HepG2 (cell line): ENCODE data around the gene NT5DC1. TPM values are rescaled to one million over a fixed set of nuclear protein-coding genes. Genes with fewer than 3 reads are reported as not detected.

Experiments used
- ATAC-seq: fragments of 200-7000 bp; cut with Tn5 transposase; 3 replicates; pipeline ENCODE4 v1.9.1; 2020; ENCODE audit warnings: mild to moderate bottlenecking, moderate library complexity
- BruUV-seq: library from RNA; stranded (reverse); fragments of 400-500 nt; replicated peaks from 2 replicates; lab custom pipeline; 2021; lab: Mats Ljungman, UMichigan
- CTCF ChIA-PET: fragments of 300-600 bp; formaldehyde crosslinking; extraction: SDS; loops from one replicate; lab custom pipeline; 2021; ENCODE audit warnings: low total read pairs, inconsistent platforms, low intra/inter-chr PET ratio; lab: Yijun Ruan, JAX
- POLR2A ChIA-PET: fragments of 350-600 bp; sonication (Branson Sonifier 250); formaldehyde crosslinking; loops from one replicate; lab custom pipeline; 2020; ENCODE audit warnings: antibody characterized with exemption, inconsistent platforms; lab: Yijun Ruan, JAX
- DNase-seq: peaks from one replicate; pipeline ENCODE4 v3.0.0-alpha.2; 2015; ENCODE audit warnings: low spot score
- FAIRE-seq: peaks from 3 replicates; lab custom pipeline; 2011; peaks lifted over from hg19 to GRCh38; lab: Jason Lieb, UNC
- H2AFZ ChIP-seq: one replicate; pipeline ENCODE4 v1.6.1; 2011; ENCODE audit warnings: low read length, inconsistent platforms
- H3K27ac ChIP-seq: fragments of 300-600 bp; 3 replicates; pipeline ENCODE4 v1.8.0; 2011; ENCODE audit warnings: mixed run types, mild to moderate bottlenecking, mixed read lengths, low read length, inconsistent platforms; ENCODE audit not compliant: insufficient read depth; ENCODE audit errors: extremely low read length
- H3K27me3 ChIP-seq, 2 experiments: fragments of 200-600 bp in 1 of 2; 2 replicates in 1 of 2; 3 replicates in 1 of 2; pipeline versions ENCODE4 v1.6.0 to v1.8.0; 2011; ENCODE audit warnings: low read length in 2 of 2, mild to moderate bottlenecking in 2 of 2, moderate library complexity in 2 of 2, inconsistent platforms in 1 of 2; ENCODE audit not compliant: insufficient read depth in 2 of 2, control insufficient read depth in 1 of 2
- H3K36me3 ChIP-seq, 2 experiments: fragments of 200-600 bp in 1 of 2; replicated peaks in 1 of 2; 2 replicates in 1 of 2; 3 replicates in 1 of 2; pipeline versions ENCODE4 v1.5.1 to v1.8.0; 2011; ENCODE audit warnings: low read length in 2 of 2, inconsistent platforms in 1 of 2; ENCODE audit not compliant: insufficient read depth in 2 of 2, control insufficient read depth in 1 of 2
- H3K4me1 ChIP-seq: 2 replicates; pipeline ENCODE4 v1.5.1; 2012; ENCODE audit warnings: low read length, inconsistent platforms; ENCODE audit not compliant: insufficient read depth
- H3K4me2 ChIP-seq: 2 replicates; pipeline ENCODE4 v1.6.0; 2011; ENCODE audit warnings: low read depth, low read length, inconsistent platforms
- H3K4me3 ChIP-seq, 3 experiments: fragments of 200-600 bp in 1 of 3; sonication (generic), shearing (Covaris generic) in 1 of 3; replicated peaks in 1 of 3; 2 replicates each; pipeline ENCODE4 v1.5.1; 2011 to 2016; ENCODE audit warnings: low read length in 3 of 3, inconsistent platforms in 2 of 3, low read depth in 2 of 3, mild to moderate bottlenecking in 2 of 3, control low read depth in 1 of 3, mixed read lengths in 1 of 3; ENCODE audit not compliant: insufficient read depth in 1 of 3
- H3K79me2 ChIP-seq: one replicate; pipeline ENCODE4 v1.6.1; 2011; ENCODE audit warnings: low read length, inconsistent platforms; ENCODE audit not compliant: insufficient read depth
- H3K9ac ChIP-seq: 2 replicates; pipeline ENCODE4 v1.6.0; 2011; ENCODE audit warnings: mild to moderate bottlenecking, low read depth, low read length, inconsistent platforms; ENCODE audit not compliant: insufficient read depth
- H3K9me3 ChIP-seq: 2 replicates; pipeline ENCODE4 v1.5.1; 2012; ENCODE audit warnings: mild to moderate bottlenecking, low read length
- H4K20me1 ChIP-seq: 2 replicates; pipeline ENCODE4 v1.6.0; 2011; ENCODE audit warnings: inconsistent platforms, mild to moderate bottlenecking, low read length, moderate library complexity; ENCODE audit not compliant: insufficient read depth
- ARHGAP35 ChIP-seq: sonication (generic); formaldehyde crosslinking; IDR thresholded peaks from 2 replicates; pipeline ENCODE4 v1.9.0; 2022; ENCODE audit warnings: mild to moderate bottlenecking, inconsistent platforms, moderate library complexity, missing genetic modification reagents, borderline replicate concordance
- ELF3 ChIP-seq: IDR thresholded peaks from 2 replicates; pipeline ENCODE4 v1.6.1; 2016; ENCODE audit warnings: missing genetic modification reagents, missing compliant biosample characterization
- ETV6 ChIP-seq: sonication (generic); formaldehyde crosslinking; conservative IDR thresholded peaks from 2 replicates; pipeline ENCODE4 v1.4.0; 2020; ENCODE audit warnings: missing genetic modification reagents
- FOXO1 ChIP-seq: sonication (generic); formaldehyde crosslinking; IDR thresholded peaks from 2 replicates; pipeline ENCODE4 v1.4.0; 2020; ENCODE audit warnings: missing genetic modification reagents
- MAFG ChIP-seq: sonication (generic); formaldehyde crosslinking; IDR thresholded peaks from 2 replicates; pipeline ENCODE4 v1.5.1; 2020; ENCODE audit warnings: mild to moderate bottlenecking, missing genetic modification reagents
- MIER3 ChIP-seq: IDR thresholded peaks from 2 replicates; pipeline ENCODE4 v1.6.1; 2016; ENCODE audit warnings: missing compliant biosample characterization, borderline replicate concordance
- PAWR ChIP-seq: sonication (generic); formaldehyde crosslinking; IDR thresholded peaks from 2 replicates; pipeline ENCODE4 v1.4.0; 2020; ENCODE audit warnings: missing genetic modification reagents, mild to moderate bottlenecking, borderline replicate concordance
- TEAD2 ChIP-seq: sonication (generic); formaldehyde crosslinking; IDR thresholded peaks from 2 replicates; pipeline ENCODE4 v1.9.0; 2021; ENCODE audit warnings: missing genetic modification reagents
- ZBTB26 ChIP-seq: IDR thresholded peaks from 2 replicates; pipeline ENCODE4 v1.6.1; 2016; ENCODE audit warnings: missing compliant biosample characterization, missing genetic modification reagents, borderline replicate concordance
- ZFX ChIP-seq: sonication (generic); formaldehyde crosslinking; IDR thresholded peaks from 2 replicates; pipeline ENCODE4 v1.4.0; 2020; ENCODE audit warnings: mild to moderate bottlenecking, low read depth, missing genetic modification reagents, moderate library complexity
- ZNF556 ChIP-seq: sonication (generic); formaldehyde crosslinking; IDR thresholded peaks from 2 replicates; pipeline ENCODE4 v1.4.0; 2020; ENCODE audit warnings: mild to moderate bottlenecking, missing genetic modification reagents, borderline replicate concordance
- ZNF598 ChIP-seq: sonication (generic); formaldehyde crosslinking; IDR thresholded peaks from 2 replicates; pipeline ENCODE4 v1.5.1; 2020; ENCODE audit warnings: mild to moderate bottlenecking, missing genetic modification reagents, borderline replicate concordance
- ZNF766 ChIP-seq: sonication (generic); formaldehyde crosslinking; IDR thresholded peaks from 2 replicates; pipeline ENCODE4 v1.5.0; 2020; ENCODE audit warnings: missing genetic modification reagents, borderline replicate concordance
- WGBS: methylation state at CpG from one replicate; pipeline ENCODE4 v1.1.6; 2017; ENCODE audit warnings: low lambda C conversion rate; 5-methylcytosine and 5-hydroxymethylcytosine counted together
- in situ Hi-C: cut with HindIII; loops from 2 replicates; pipeline ENCODE4 v1.10.0; 2017; ENCODE audit warnings: low pct_unique_long_range_greater_than_20kb; ENCODE audit not compliant: extremely low pct_ligation_motif_present
- intact Hi-C: fragments of 100-400 bp; cut with micrococcal nuclease; formaldehyde crosslinking; loops from one replicate; pipeline ENCODE4 v1.10.0; 2022; ENCODE audit not compliant: unreplicated experiment
- polyA plus RNA-seq, 8 experiments: library from polyadenylated mRNA; depleted of rRNA in 3 of 8; stranded (reverse) in 7 of 8; unstranded in 1 of 8; fragments of >200 nt; fragmentation: Illumina TruSeq in 4 of 8; extraction: Trizol in 4 of 8; gene quantifications; 2 replicates each; pipeline versions ENCODE4 v1.2.1 to v1.2.3, GENCODE V29; 2011 to 2016; ENCODE audit warnings: low read depth in 4 of 8, missing spikeins in 1 of 8, mixed read lengths in 1 of 8; ENCODE audit not compliant: insufficient read depth in 1 of 8
- total RNA-seq, 5 experiments: library from RNA; depleted of rRNA; stranded (reverse); fragments of >200 nt; fragmentation: Illumina TruSeq; extraction: Trizol; gene quantifications; 2 replicates each; pipeline ENCODE4 v1.2.3, GENCODE V29; 2016; ENCODE audit warnings: low read depth in 1 of 5
- TF ChIP-seq, protein P1 (sequence below): sonication (generic); formaldehyde crosslinking; IDR thresholded peaks from 2 replicates; pipeline ENCODE4 v1.5.1; 2020; ENCODE audit warnings: mild to moderate bottlenecking, missing genetic modification reagents, moderate library complexity

Gene NT5DC1
- total and polyA plus RNA-seq, 2 of the 13 experiments (the other 11 are each of a cell fraction or from before 2014, with no cell fraction given), result 27.0 to 56.1 TPM

- no peak overlapping the region for H3K27ac ChIP-seq
- TF ChIP-seq TEAD2 (no peak), ZFX (CRISPR knock-in tag) (no peak), ZNF598 (CRISPR knock-in tag) (no peak), ZNF556 (CRISPR knock-in tag) (no peak), ZBTB26 (CRISPR knock-in tag) (no peak), FOXO1 (CRISPR knock-in tag) (no peak), ARHGAP35 (CRISPR knock-in tag) (no peak), ETV6 (no peak), ELF3 (CRISPR knock-in tag) (no peak), MIER3 (CRISPR knock-in tag) (no peak), ZNF766 (CRISPR knock-in tag) (no peak), MAFG (CRISPR knock-in tag) (no peak), PAWR (CRISPR knock-in tag) (no peak)
- TF ChIP-seq, protein P1, sequence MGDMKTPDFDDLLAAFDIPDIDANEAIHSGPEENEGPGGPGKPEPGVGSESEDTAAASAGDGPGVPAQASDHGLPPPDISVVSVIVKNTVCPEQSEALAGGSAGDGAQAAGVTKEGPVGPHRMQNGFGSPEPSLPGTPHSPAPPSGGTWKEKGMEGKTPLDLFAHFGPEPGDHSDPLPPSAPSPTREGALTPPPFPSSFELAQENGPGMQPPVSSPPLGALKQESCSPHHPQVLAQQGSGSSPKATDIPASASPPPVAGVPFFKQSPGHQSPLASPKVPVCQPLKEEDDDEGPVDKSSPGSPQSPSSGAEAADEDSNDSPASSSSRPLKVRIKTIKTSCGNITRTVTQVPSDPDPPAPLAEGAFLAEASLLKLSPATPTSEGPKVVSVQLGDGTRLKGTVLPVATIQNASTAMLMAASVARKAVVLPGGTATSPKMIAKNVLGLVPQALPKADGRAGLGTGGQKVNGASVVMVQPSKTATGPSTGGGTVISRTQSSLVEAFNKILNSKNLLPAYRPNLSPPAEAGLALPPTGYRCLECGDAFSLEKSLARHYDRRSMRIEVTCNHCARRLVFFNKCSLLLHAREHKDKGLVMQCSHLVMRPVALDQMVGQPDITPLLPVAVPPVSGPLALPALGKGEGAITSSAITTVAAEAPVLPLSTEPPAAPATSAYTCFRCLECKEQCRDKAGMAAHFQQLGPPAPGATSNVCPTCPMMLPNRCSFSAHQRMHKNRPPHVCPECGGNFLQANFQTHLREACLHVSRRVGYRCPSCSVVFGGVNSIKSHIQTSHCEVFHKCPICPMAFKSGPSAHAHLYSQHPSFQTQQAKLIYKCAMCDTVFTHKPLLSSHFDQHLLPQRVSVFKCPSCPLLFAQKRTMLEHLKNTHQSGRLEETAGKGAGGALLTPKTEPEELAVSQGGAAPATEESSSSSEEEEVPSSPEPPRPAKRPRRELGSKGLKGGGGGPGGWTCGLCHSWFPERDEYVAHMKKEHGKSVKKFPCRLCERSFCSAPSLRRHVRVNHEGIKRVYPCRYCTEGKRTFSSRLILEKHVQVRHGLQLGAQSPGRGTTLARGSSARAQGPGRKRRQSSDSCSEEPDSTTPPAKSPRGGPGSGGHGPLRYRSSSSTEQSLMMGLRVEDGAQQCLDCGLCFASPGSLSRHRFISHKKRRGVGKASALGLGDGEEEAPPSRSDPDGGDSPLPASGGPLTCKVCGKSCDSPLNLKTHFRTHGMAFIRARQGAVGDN, result no peak
- intact Hi-C loops, result no loop called here
- H2AFZ ChIP-seq, result no peak overlapping the region
- no peaks in the 10 kb centered on the region for H3K79me2 ChIP-seq
- H3K4me1 ChIP-seq, result no peaks in the 10 kb centered on the region
- H3K9ac ChIP-seq, result no peak overlapping the region
- CTCF ChIA-PET, result no interaction called here
- H3K27me3 ChIP-seq, result no peaks in the 10 kb centered on the region
- no peaks in the 10 kb centered on the region for H3K36me3 ChIP-seq
- in situ Hi-C loops, result no loop called here
- no peaks in the 10 kb centered on the region for H4K20me1 ChIP-seq
- H3K4me2 ChIP-seq, result no peak overlapping the region
- no peaks in the 10 kb centered on the region for H3K9me3 ChIP-seq
- POLR2A ChIA-PET, result no interaction called here
- no peak for FAIRE-seq
- DNase-seq, result no peak
- 92% methylated on average over 4 of the region's 4 CpGs for WGBS
- no TSS peak for BruUV-seq
- no peak overlapping the region for H3K4me3 ChIP-seq
- ATAC-seq, result no peak
Observed at GRCh38 chr6:116190550-116190949, 89.9 kb downstream of the NT5DC1 start.
